GM19452 (cell line): ENCODE results near the gene SHANK3.

Source experiments
- ATAC-seq: cut with Tn5 transposase; IDR thresholded peaks from one replicate; pipeline ENCODE4 v1.9.1; 2021; ENCODE audit not compliant: unreplicated experiment

SHANK3 gene

DNA sequence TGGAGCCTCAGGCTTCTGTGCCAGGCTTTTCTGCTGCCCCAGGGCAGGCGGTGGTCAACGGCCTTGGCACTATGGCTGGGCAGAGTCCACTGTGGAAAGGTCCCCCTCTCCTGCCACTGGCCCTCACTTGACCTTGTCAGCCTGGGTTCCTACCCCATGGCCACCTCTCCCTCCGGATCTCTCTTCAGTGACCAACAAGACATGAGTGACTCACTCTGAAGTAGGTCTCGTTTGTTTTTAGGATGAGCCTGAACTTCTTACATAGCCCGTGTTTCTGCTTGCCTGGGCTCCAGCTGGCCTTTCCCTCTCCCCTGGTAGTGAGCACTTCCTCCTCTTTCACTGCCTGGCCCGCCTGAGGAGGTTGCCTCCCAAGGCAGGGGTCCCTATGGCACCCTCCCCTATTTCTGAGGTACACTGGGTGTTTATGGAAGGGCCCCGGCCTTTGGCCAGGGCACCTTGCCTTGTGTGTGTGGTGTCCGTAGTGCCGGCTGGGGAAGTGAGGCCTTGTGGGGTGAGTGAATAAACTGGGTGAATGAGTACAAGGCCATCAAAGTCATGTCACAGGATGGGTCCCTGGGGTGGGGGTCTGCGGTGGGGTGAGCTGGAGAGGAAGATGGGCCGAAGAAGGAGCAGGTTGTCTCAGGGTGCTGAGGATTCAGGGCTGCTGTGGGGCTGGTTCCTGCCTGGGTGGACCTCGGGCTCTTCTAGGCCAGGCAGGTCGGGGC, 5.0 kb downstream of the SHANK3 start:
- no peak for ATAC-seq

GRCh38 chr22:50678218-50678650, 5.6 kb downstream of the SHANK3 start:
- ATAC-seq, result no peak

DNA sequence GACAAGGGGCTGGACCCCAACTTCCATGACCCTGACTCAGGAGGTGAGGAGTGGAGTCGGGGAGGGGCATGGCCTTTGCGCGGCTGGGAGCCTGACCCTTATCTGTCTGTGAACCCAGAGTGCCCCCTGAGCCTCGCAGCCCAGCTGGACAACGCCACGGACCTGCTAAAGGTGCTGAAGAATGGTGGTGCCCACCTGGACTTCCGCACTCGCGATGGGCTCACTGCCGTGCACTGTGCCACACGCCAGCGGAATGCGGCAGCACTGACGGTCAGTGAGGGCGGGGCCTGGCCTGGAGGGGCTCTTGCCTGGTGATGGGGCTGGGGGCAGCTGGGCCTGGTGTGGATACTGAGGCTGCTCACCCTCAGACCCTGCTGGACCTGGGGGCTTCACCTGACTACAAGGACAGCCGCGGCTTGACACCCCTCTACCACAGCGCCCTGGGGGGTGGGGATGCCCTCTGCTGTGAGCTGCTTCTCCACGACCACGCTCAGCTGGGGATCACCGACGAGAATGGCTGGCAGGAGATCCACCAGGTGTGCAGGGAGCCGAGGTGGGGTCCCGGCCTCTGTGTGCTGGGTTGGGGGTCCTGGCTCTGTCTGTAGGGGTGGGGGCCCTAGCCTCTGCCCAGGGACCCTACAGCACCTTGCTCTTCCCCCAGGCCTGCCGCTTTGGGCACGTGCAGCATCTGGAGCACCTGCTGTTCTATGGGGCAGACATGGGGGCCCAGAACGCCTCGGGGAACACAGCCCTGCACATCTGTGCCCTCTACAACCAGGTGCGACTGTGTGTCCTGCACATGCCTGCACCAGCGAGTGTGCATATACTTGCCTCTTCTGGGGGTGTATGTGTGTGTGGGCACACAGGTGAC, 6.3 kb downstream of the SHANK3 start:
- no peak for ATAC-seq

- no peak for ATAC-seq
These were observed 10.7 kb downstream of the SHANK3 start for GRCh38 chr22:50683086-50683993.

DNA sequence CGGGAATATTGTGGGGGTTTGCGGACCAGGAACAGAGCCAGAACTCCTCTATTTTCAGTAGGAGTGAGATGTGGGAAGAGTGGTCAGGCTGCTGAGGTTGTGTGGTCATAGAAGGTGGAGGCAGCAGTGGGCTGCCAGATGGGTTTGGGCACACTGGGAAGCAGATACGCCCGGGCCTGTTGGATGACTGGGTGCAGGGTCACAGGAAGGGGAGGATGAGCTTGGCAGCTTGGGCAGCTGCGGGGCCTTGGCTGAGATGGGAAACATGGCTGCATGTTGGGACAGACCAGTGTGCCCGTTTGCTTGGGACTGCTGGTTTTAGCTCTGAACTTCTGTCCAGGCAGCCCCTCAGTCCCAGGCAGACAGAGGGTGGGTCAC, 11.4 kb downstream of the SHANK3 start:
- no peak for ATAC-seq

- no peak for ATAC-seq
These were observed 11.9 kb downstream of the SHANK3 start for GRCh38 chr22:50684501-50684900.

GRCh38 chr22:50684986-50685385, 12.4 kb downstream of the SHANK3 start:
- no peak for ATAC-seq

- no peak for ATAC-seq
These were observed 14.2 kb downstream of the SHANK3 start for GRCh38 chr22:50686794-50687193.

DNA sequence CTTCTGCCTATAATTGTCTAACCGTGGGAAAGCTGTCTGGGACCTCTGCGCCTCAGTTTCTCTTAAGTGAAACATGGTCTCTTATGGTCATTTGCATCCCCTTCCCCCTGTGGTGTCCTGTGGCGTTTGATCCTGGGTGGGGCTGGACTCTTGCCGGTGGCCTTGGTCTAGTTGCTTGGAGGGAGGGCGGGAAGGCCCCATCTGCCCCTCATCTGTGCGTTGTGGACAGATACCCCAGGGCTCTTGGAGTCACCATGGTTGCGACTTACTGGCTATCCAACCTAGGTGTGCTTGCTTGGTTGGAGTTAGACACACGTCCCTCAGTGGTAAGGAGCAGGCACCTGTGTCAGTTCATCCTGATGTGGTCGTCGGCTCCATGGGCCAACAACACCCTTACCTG, 15.2 kb downstream of the SHANK3 start:
- ATAC-seq, result no peak

DNA sequence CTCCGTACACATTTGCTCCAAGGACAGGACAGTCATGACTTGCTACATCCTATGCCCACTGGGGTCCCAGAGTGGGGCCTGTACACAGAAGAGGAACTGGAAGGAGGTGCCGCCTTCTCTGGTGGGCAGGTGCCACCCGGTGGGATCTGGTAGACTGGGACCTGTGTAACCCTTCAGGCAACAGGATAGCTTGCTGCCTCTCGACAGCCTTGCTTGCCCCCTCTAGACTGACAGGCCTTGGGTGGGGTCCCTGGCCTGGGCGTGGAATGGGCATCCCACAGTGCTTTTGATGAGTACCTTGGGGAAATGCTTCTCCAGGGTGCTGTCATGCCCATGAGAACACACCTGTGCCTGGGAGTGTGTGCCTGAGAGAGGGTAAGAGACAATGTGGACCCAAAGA, 15.8 kb downstream of the SHANK3 start:
- no peak for ATAC-seq

- no peak for ATAC-seq
These were observed 18.9 kb downstream of the SHANK3 start for GRCh38 chr22:50691521-50691920.

GRCh38 chr22:50693462-50693861, 20.8 kb downstream of the SHANK3 start:
- ATAC-seq, result no peak

- no peak for ATAC-seq
These were observed 21.5 kb downstream of the SHANK3 start for GRCh38 chr22:50694099-50694605.

DNA sequence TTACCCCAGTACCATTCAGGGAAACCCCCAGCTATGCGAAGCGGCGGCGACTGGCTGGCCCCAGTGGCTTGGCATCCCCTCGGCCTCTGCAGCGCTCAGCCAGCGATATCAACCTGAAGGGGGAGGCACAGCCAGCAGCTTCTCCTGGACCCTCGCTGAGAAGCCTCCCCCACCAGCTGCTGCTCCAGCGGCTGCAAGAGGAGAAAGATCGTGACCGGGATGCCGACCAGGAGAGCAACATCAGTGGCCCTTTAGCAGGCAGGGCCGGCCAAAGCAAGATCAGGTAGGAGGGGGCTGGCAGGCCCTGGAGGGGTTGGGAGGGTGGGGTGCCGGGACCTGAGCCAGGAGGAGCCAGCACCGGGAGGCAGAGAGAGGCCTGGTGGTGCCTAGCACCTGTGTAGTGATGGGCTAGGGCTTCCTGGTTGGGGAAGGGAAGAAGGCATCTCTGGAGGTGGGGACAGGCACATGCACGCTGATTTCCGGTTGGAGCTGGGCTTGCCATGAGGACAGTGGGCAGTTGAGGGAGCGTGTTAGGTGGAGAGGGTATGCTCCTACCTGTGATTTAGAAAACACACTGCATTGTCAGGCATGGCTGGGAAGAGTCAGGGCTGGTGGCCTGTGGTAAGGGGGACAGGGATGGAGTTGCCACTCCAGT, 22.3 kb downstream of the SHANK3 start:
- no peak for ATAC-seq

DNA sequence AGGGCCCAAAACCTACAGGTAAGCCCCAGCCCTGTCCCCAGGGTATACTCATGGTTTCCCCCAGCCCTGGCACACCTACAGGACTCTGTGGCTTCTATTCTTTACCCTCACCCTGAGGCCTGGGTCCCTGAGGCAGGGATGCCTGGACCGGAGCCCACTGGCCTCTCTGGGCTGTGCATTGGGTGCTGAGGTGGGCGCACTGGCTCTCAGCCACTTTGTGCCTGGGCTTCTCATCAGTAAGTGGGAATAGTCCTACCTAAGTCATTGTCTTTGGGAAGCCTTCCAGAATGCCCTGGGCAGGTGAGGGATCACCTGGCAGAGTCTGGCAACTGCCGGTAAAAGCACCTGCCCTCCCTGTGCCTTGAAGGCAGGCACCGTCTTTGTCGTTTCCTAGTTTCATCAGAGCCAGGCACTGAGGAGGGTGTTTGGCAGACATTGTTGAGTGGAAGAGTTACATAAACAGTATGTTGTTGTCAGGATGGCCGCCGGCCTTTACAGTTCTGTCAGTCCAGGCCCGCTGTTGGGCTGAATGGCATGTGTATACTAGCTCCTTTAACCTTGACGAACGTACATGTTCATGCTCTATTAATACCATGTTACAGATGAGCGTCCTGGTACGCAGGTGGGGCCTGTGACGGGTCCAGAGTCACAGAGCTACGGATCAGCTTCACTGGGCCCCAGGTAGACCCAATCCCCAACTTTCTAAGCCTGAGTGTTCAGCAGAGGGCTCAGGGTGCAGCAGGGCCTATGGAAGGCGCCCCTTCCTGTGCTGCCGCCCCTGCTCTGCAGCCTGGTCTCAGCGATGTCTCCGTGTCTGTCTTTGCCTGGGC, 23.0 kb downstream of the SHANK3 start:
- no peak for ATAC-seq

DNA sequence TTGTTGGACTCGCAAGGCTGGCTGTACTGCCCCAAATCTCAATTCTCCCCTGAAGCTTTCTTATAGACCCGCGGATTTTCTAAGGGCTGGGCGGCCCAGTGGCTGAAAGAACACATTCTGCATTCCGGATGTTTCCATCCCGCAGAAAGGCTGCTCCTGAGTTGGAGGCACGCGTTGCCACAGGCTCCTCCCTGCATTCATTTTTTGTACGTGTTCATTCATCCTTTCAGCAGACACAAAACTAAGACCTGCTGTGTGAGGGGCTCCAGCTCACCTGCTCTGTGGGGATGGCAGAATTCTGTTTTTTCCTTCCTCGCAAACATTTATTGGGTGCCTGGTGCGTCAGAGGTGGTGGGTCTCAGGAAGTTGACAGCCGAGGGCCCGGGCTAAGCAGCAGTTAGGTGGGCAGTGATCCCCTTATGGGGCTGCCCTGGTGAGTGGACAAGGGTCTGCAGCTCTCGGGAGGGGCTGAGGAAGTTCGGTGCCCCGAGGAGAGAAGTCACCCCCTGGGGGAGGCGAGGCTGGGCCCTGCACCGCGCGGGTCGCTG, 23.7 kb downstream of the SHANK3 start:
- no peak for ATAC-seq

DNA sequence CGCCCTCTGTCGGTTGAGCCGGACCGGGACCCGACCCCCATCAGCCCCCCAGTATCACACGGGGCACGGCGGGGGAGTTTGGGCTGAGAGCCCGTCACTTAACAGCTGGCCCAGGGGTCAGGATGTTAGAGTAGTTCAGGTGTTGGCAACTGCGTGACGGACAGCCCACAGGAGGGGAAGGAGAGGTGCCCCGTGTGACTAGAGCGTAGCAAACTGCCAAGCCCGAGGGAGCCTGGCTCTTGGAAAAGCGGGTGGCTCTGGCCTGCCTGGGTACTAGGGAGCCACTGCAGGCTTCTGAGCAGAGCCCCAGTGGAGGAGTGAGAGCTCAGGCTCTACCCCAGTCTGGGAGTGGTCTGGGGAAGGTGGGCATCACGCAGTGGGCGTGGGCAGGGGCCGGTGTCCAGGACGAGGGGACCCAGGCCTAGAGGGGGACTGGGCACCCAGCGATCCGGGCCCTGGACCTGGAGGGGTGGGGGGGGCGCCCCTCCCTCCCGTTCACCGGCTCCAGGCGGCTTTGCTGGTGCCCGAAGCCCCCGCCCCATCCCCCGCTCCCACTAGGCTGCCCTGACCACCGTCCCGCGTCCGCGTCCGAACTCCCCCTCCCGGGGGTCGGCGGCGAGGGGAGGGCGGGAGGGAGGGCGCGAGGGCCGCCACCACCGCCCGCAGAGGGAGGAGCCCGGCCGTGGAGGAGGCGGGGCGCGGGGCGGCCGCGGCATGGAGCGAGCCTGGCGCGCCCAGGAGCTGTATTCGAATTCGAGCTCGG, 24.4 kb downstream of the SHANK3 start:
- no peak for ATAC-seq

- ATAC-seq, result no peak
These were observed 25.3 kb downstream of the SHANK3 start for GRCh38 chr22:50697667-50698506.
